Liver (tissue), 9 donors: ENCODE measurements around the gene THSD4. TPM values are rescaled to one million over a fixed set of nuclear protein-coding genes. Genes with fewer than 3 reads are reported as not detected.
A peak's percentile ranks its signal among the peaks of the same experiment; 100 is the strongest.

Experiments
- DNase-seq: peaks from one replicate; pipeline ENCODE4 v3.0.0-alpha.2; 2017; ENCODE audit warnings: low spot score
- H3K27ac ChIP-seq, 2 donors: one replicate each; pipeline ENCODE4 v1.7.0; 2013; ENCODE audit warnings: inconsistent platforms in 2 of 2, low read length in 2 of 2, control low read depth in 1 of 2, low read depth in 1 of 2, mild to moderate bottlenecking in 1 of 2
- H3K27me3 ChIP-seq, 4 donors: one replicate each; pipeline versions ENCODE4 v1.6.1 to v1.7.0; 2013; ENCODE audit warnings: low read length in 3 of 4, inconsistent platforms in 1 of 4, mild to moderate bottlenecking in 1 of 4, moderate library complexity in 1 of 4; ENCODE audit not compliant: control insufficient read depth in 4 of 4, insufficient read depth in 4 of 4
- H3K36me3 ChIP-seq, 4 donors: one replicate each; pipeline versions ENCODE4 v1.6.1 to v1.7.0; 2013; ENCODE audit warnings: low read length in 3 of 4, mild to moderate bottlenecking in 3 of 4, low read depth in 1 of 4, moderate library complexity in 1 of 4; ENCODE audit not compliant: control insufficient read depth in 4 of 4, insufficient read depth in 3 of 4
- H3K4me1 ChIP-seq, 4 donors: one replicate each; pipeline versions ENCODE4 v1.6.1 to v1.7.0; 2013; ENCODE audit warnings: low read length in 3 of 4, mild to moderate bottlenecking in 3 of 4, moderate library complexity in 1 of 4; ENCODE audit not compliant: control insufficient read depth in 4 of 4, insufficient read depth in 4 of 4
- H3K4me3 ChIP-seq, 3 donors: one replicate each; pipeline versions ENCODE4 v1.6.1 to v1.7.0; 2013; ENCODE audit warnings: low read length in 3 of 3, control low read depth in 1 of 3, low read depth in 1 of 3, mild to moderate bottlenecking in 1 of 3
- H3K9ac ChIP-seq, 2 donors: one replicate each; pipeline ENCODE4 v1.7.0; 2013; ENCODE audit warnings: low read length in 2 of 2, mild to moderate bottlenecking in 2 of 2, moderate library complexity in 2 of 2, control low read depth in 1 of 2, low read depth in 1 of 2
- H3K9me3 ChIP-seq, 4 donors: one replicate each; pipeline versions ENCODE4 v1.6.1 to v1.7.0; 2013; ENCODE audit warnings: low read length in 3 of 4; ENCODE audit not compliant: control insufficient read depth in 4 of 4
- FOXA1 ChIP-seq: IDR thresholded peaks from 2 replicates; pipeline ENCODE4 v1.6.1; 2016; ENCODE audit warnings: antibody characterized with exemption
- GABPA ChIP-seq, 2 donors: IDR thresholded peaks in 1 of 2; conservative IDR thresholded peaks in 1 of 2; 2 replicates each; pipeline ENCODE4 v1.6.1; 2016; ENCODE audit warnings: antibody characterized with exemption in 2 of 2, mild to moderate bottlenecking in 1 of 2, moderate library complexity in 1 of 2
- HNF4A ChIP-seq, 2 donors: conservative IDR thresholded peaks; 2 replicates each; pipeline ENCODE4 v1.6.1; 2016; ENCODE audit warnings: antibody characterized with exemption in 2 of 2, mild to moderate bottlenecking in 2 of 2
- HNF4G ChIP-seq: IDR thresholded peaks from 2 replicates; pipeline ENCODE4 v1.6.1; 2016; ENCODE audit warnings: antibody characterized with exemption
- SP1 ChIP-seq: IDR thresholded peaks from 2 replicates; pipeline ENCODE4 v1.6.1; 2018; ENCODE audit warnings: antibody characterized with exemption, mild to moderate bottlenecking
- TAF1 ChIP-seq: conservative IDR thresholded peaks from 2 replicates; pipeline ENCODE4 v1.6.1; 2016; ENCODE audit warnings: antibody characterized with exemption, mild to moderate bottlenecking
- WGBS: extraction: QIAGEN DNeasy Blood & Tissue Kit; methylation state at CpG from one replicate; pipeline ENCODE4 v1.1.7; 2013; 5-methylcytosine and 5-hydroxymethylcytosine counted together
- polyA plus RNA-seq, 2 donors: library from polyadenylated mRNA; stranded (reverse) in 1 of 2; unstranded in 1 of 2; fragments of 200-250 nt in 1 of 2; fragments of >200 nt in 1 of 2; fragmentation: Nextera tagmentation in 1 of 2; extraction: Ambion mirVana in 1 of 2; gene quantifications; one replicate each; pipeline versions ENCODE4 v1.2.1 to v1.2.3, GENCODE V29; 2013 to 2015
- total RNA-seq, 2 donors: library from RNA; depleted of rRNA; stranded (reverse); fragments of >200 nt; gene quantifications; one replicate each; pipeline ENCODE4 v1.2.3, GENCODE V29; 2014
- TF ChIP-seq, protein P1 (sequence below): IDR thresholded peaks from 2 replicates; pipeline ENCODE4 v1.6.1; 2016; ENCODE audit warnings: antibody characterized with exemption
- TF ChIP-seq, protein P2 (sequence below): IDR thresholded peaks from 2 replicates; pipeline ENCODE4 v1.6.1; 2016; ENCODE audit warnings: antibody characterized with exemption
- TF ChIP-seq, protein P3 (sequence below): IDR thresholded peaks from 2 replicates; pipeline ENCODE4 v1.6.1; 2016; ENCODE audit warnings: antibody characterized with exemption
- donor health status: healthy.
- donor health status: healthy.
- donor health status: healthy.
- donor health status: healthy.
- donor health status: healthy.

Gene THSD4
- total and polyA plus RNA-seq, 4 donors = 0.23 to 11.5 (median 1.9) TPM

DNA sequence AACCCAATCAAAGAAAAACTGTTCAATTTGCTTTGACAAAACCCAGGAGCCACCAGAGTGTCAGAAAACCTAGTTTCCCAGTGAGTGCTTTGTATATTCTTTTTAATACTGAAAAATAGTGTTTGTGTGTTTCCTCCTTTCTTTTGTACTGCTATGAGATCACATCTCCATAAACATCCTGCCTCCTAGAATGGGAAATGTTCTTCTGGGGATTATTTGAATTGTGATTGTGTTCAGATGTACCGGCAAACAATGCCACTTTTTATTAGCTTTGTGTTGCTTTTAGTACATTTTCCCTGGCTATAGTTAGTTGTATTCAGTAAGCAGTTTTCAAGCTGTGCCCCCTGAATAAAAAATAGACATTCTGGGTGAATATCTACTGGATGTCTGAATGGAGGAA is 547.0 kb downstream of the THSD4 start (continued):
- TF ChIP-seq, protein P1, sequence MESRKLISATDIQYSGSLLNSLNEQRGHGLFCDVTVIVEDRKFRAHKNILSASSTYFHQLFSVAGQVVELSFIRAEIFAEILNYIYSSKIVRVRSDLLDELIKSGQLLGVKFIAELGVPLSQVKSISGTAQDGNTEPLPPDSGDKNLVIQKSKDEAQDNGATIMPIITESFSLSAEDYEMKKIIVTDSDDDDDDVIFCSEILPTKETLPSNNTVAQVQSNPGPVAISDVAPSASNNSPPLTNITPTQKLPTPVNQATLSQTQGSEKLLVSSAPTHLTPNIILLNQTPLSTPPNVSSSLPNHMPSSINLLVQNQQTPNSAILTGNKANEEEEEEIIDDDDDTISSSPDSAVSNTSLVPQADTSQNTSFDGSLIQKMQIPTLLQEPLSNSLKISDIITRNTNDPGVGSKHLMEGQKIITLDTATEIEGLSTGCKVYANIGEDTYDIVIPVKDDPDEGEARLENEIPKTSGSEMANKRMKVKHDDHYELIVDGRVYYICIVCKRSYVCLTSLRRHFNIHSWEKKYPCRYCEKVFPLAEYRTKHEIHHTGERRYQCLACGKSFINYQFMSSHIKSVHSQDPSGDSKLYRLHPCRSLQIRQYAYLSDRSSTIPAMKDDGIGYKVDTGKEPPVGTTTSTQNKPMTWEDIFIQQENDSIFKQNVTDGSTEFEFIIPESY = no peak
- TF ChIP-seq TAF1 (no peak), FOXA1 (no peak), SP1 (no peak), GABPA (IDR thresholded peaks at IDR 0.05 in 1 of 2, conservative IDR thresholded peaks at IDR 0.05 in 1 of 2) (no peak)

DNA sequence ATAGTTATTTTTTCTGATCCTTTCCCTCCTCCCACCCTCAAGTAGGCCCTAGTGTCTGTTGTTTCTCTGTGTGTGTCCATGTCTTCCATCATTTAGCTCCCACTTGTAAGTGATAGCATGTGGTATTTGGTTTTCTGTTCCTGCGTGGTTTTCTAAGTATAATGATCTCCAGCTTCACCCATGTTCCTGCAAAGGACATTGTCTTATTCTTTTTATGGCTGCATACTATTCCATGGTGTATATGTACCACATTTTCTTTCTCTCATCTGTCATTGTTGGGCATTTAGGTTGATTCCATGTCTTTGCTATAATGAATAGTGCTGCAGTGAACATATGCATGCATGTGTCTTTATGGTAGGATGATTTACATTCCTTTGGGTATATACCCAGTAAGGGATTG is 549.4 kb downstream of the THSD4 start:
- Histone ChIP-seq H3K27me3 (no peaks in the 10 kb centered on the region), H3K9me3 (no peaks in the 10 kb centered on the region), H3K4me1 (peaks cover 4 to 38% (median 30%) of the 10 kb centered on the region in 4 donors), H3K27ac (no peak overlapping the region), H3K9ac (no peak overlapping the region), H3K4me3 (no peak overlapping the region), H3K36me3 (no peaks in the 10 kb centered on the region)
- no peak for TF ChIP-seq TAF1
- TF ChIP-seq, protein P2, sequence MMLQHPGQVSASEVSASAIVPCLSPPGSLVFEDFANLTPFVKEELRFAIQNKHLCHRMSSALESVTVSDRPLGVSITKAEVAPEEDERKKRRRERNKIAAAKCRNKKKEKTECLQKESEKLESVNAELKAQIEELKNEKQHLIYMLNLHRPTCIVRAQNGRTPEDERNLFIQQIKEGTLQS = no peak
- TF ChIP-seq, protein P3, sequence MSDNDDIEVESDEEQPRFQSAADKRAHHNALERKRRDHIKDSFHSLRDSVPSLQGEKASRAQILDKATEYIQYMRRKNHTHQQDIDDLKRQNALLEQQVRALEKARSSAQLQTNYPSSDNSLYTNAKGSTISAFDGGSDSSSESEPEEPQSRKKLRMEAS = no peak
- TF ChIP-seq, protein P1 = no peak
- no peak for DNase-seq
- 93% methylated on average over 1 of the region's 1 CpG for WGBS

DNA sequence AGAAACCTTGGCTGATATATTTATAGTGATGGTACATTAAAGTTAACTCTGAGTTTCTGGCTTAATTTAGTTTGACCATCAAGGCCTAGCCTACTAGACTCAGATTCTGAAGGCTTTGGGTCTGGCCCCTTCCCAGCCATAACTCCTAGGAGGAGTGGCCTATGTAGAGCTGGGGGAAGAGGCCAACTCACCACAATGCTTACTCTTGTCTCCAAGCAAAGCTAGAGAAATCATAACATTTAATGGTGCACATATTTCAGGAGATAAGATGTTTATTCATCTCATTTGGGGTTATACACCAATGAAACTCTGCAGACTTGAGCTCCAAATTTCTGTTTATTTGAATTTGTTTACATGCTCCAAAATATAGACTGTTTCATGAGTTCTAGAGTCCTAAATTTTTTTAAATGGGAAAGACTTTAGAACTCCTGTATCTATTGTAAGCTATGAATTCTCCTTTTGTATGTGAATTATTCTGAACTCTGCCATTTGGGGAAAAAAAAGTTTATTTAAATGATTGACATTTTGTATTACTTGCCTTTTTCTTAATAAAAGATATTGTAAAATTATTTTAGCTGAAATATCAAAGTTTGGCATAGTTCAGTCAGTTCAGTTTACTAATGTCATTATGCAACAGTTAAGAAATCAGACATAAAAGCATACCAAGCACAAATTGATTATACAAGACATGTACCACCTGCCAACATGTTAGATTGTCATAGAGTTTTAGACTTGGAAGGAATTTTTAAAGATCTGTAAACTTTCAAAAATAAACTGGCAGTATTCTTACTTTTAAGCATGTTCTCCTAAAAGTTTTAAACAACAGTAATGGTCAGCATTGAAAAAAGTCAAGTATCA is 551.7 kb downstream of the THSD4 start:
- H3K9me3 ChIP-seq = no peaks in the 10 kb centered on the region
- no peak overlapping the region for H3K9ac ChIP-seq
- no peaks in the 10 kb centered on the region for H3K27me3 ChIP-seq
- no peak for TF ChIP-seq HNF4G
- TF ChIP-seq HNF4A (conservative IDR thresholded peaks at IDR 0.05) = peak in 1 of 2 donors; percentile 23
- TF ChIP-seq, protein P2 = no peak
- peaks cover 2 to 22% (median 16%) of the 10 kb centered on the region in 4 donors for H3K4me1 ChIP-seq
- H3K36me3 ChIP-seq = no peaks in the 10 kb centered on the region
- no peak overlapping the region for H3K27ac ChIP-seq
- H3K4me3 ChIP-seq = no peak overlapping the region
- no peak for DNase-seq
